GM12801 (cell line): Measurements from ENCODE around the gene ZNF420.

ENCODE experiments used
- TF ChIP-seq, protein P1 (sequence below): IDR thresholded peaks from one replicate; pipeline ENCODE4 v1.5.1; 2011; ENCODE audit warnings: control low read depth; ENCODE audit not compliant: insufficient read length; ENCODE audit errors: extremely low read depth

ZNF420 gene

DNA sequence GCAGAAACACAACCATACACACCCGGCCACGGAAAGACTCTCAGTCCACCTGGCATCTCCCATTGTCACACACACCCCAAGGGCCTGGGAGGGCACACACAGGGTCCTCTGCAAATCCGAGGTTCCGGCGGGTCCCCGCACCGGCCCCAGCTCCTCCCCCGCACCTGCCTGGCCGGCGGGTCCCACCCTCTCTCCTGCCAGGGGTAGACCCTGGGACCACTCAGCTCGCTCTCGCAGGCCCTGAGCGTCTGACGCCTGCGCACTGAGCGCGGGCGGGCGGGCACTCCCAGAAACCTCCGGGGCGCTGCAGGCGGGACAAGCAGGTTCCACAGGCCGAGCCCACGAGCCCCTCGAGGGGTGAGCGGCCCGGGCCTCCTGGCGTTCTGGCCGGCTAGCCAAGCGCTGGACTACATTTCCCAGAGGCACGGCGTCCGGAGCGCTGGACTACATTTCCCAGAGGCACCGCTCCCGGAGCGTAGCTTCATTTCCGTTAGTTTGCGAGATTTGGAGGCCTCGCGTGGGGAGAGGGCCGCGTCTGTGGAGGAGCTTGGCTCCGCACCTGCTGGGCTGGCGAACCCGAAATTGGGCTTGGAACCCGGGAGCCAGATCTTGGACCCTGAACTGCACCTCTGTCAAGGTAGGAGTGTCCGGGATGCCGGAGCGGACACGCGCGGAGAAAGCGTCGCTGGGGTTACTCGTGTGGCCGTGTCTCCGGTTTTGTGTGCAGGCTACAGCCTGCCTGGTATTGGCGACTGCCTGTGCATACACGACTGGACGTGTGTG, at the start of gene ZNF420:
Gene ZNF420 (plus strand): TSS at position 500 of the 783 bp plus-strand sequence. CDS start 10,686 bp downstream, outside the sequence.
- TF ChIP-seq, protein P1, sequence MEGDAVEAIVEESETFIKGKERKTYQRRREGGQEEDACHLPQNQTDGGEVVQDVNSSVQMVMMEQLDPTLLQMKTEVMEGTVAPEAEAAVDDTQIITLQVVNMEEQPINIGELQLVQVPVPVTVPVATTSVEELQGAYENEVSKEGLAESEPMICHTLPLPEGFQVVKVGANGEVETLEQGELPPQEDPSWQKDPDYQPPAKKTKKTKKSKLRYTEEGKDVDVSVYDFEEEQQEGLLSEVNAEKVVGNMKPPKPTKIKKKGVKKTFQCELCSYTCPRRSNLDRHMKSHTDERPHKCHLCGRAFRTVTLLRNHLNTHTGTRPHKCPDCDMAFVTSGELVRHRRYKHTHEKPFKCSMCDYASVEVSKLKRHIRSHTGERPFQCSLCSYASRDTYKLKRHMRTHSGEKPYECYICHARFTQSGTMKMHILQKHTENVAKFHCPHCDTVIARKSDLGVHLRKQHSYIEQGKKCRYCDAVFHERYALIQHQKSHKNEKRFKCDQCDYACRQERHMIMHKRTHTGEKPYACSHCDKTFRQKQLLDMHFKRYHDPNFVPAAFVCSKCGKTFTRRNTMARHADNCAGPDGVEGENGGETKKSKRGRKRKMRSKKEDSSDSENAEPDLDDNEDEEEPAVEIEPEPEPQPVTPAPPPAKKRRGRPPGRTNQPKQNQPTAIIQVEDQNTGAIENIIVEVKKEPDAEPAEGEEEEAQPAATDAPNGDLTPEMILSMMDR, result no peak

DNA sequence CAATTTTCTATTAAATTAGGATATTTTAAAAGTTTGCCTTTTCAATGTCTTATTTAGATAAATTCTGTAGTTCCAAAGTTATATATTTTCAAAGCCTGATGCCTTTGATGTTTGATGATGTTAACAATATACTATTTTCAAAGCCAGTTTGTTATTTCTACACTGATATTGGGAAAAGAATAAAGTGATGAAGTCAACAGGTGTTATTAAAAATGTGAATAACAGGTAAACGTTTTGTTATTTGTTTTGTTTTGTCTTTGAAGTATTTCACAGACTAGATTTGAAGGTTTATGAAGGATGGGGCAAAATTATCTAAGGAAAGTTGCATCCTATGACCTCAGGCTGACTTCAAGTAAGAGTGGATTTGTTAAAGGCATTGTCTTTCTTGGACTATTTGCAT, 33.1 kb upstream of the ZNF420 start:
- TF ChIP-seq, protein P1, result no peak

- TF ChIP-seq, protein P1, result no peak
Observed at GRCh38 chr19:37055330-37055729, 22.9 kb upstream of the ZNF420 start.

- TF ChIP-seq, protein P1, result no peak
Observed at GRCh38 chr19:37056776-37057175, 21.5 kb upstream of the ZNF420 start.

DNA sequence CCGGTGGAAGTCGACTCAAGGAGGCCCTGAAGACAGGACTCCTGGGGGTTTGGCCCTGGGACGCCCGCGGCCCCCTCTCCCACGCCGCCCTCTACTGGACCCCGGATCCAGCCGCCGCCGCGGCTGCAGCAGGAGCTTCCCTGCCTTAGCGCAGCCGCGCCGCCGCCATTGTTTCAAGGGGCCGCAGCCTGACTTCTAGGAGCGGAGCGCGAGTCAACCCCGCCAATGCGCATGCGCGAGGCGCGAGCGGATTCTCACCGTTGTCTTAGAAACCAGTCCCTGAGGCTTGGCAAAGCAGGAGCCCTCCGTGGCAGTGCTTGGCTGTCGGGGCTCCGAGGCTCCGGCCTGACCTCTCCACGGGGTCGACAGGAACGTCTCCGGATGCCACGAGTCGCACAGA, 19.1 kb upstream of the ZNF420 start:
- TF ChIP-seq, protein P1, result no peak

DNA sequence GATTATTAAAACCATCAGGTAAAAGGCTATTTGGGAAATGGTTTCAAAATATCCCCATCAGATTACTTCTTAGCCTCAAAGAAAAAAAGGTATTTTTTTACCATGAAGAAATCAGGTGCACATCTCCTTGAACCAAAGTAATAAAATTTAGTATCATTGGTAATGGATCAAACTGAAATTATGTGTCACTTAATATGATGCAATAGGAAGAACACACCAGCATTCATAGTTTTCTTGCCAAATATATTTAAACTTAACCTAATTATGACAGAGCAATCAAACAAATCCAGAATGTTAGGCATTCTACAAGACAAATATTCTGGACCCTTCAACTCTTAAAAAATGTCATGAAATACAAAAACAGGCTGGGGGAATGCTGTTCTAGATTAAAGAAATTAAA, 4.1 kb upstream of the ZNF420 start:
- TF ChIP-seq, protein P1, result no peak

- TF ChIP-seq, protein P1, result no peak
Observed at GRCh38 chr19:37074819-37075362, 3.3 kb upstream of the ZNF420 start.
